Measurements from ENCODE around the gene RNF144A.

The RNF144A gene

GRCh38 chr2:6999211-6999877 lies 82.1 kb downstream of the RNF144A start:
- TF ChIP-seq FOXM1 (IDR thresholded peaks at IDR 0.05; ENCODE audit: borderline replicate concordance, low read depth) (no peak), TEAD4 (IDR thresholded peaks at IDR 0.05) (no peak)

- no peak for TF ChIP-seq RAD21 (IDR thresholded peaks at IDR 0.05; ENCODE audit: low read depth)
- TF ChIP-seq FOXM1 (IDR thresholded peaks at IDR 0.05; ENCODE audit: borderline replicate concordance, low read depth), result no peak
Measured at GRCh38 chr2:7003895-7004294, 86.7 kb downstream of the RNF144A start.

GRCh38 chr2:7004636-7005035 lies 87.4 kb downstream of the RNF144A start:
- TF ChIP-seq EGR1 (IDR thresholded peaks at IDR 0.05) (no peak), ZBTB7A (IDR thresholded peaks at IDR 0.05; ENCODE audit: low read depth) (no peak), CEBPB (IDR thresholded peaks at IDR 0.05) (no peak), EP300 (IDR thresholded peaks at IDR 0.05; ENCODE audit: borderline replicate concordance) (no peak), FOXM1 (IDR thresholded peaks at IDR 0.05; ENCODE audit: borderline replicate concordance, low read depth) (no peak), RAD21 (IDR thresholded peaks at IDR 0.05; ENCODE audit: low read depth) (no peak), TAF1 (IDR thresholded peaks at IDR 0.05; ENCODE audit: low read depth) (no peak), YY1 (IDR thresholded peaks at IDR 0.05; ENCODE audit: low read depth) (no peak), TCF12 (IDR thresholded peaks at IDR 0.05; ENCODE audit: low read depth) (no peak), REST (IDR thresholded peaks at IDR 0.05; ENCODE audit: low read depth) (no peak), NFIC (IDR thresholded peaks at IDR 0.05) (no peak), TEAD4 (IDR thresholded peaks at IDR 0.05) (no peak), CREB1 (IDR thresholded peaks at IDR 0.05; ENCODE audit: low read depth) (no peak), MAX (IDR thresholded peaks at IDR 0.05) (no peak), USF1 (IDR thresholded peaks at IDR 0.05) (no peak)

GRCh38 chr2:7007488-7007845 lies 90.3 kb downstream of the RNF144A start:
- TF ChIP-seq RAD21 (IDR thresholded peaks at IDR 0.05; ENCODE audit: low read depth) (no peak), YY1 (IDR thresholded peaks at IDR 0.05; ENCODE audit: low read depth) (no peak), ZBTB7A (IDR thresholded peaks at IDR 0.05; ENCODE audit: low read depth) (no peak), TCF12 (IDR thresholded peaks at IDR 0.05; ENCODE audit: low read depth) (no peak), MAX (IDR thresholded peaks at IDR 0.05) (no peak), NFIC (IDR thresholded peaks at IDR 0.05) (no peak), TEAD4 (IDR thresholded peaks at IDR 0.05) (no peak), CEBPB (IDR thresholded peaks at IDR 0.05) (no peak), FOXM1 (IDR thresholded peaks at IDR 0.05; ENCODE audit: borderline replicate concordance, low read depth) (no peak), TAF1 (IDR thresholded peaks at IDR 0.05; ENCODE audit: low read depth) (no peak), REST (IDR thresholded peaks at IDR 0.05; ENCODE audit: low read depth) (no peak), EP300 (IDR thresholded peaks at IDR 0.05; ENCODE audit: borderline replicate concordance) (no peak), CREB1 (IDR thresholded peaks at IDR 0.05; ENCODE audit: low read depth) (no peak), EGR1 (IDR thresholded peaks at IDR 0.05) (no peak), USF1 (IDR thresholded peaks at IDR 0.05) (no peak)

GRCh38 chr2:7007846-7008741 lies 90.9 kb downstream of the RNF144A start:
- TF ChIP-seq USF1 (IDR thresholded peaks at IDR 0.05) (no peak), NFIC (IDR thresholded peaks at IDR 0.05) (no peak), FOXM1 (IDR thresholded peaks at IDR 0.05; ENCODE audit: borderline replicate concordance, low read depth) (no peak), MAX (IDR thresholded peaks at IDR 0.05) (no peak), TAF1 (IDR thresholded peaks at IDR 0.05; ENCODE audit: low read depth) (no peak), RAD21 (IDR thresholded peaks at IDR 0.05; ENCODE audit: low read depth) (no peak), CREB1 (IDR thresholded peaks at IDR 0.05; ENCODE audit: low read depth) (no peak)

All from Ishikawa (cell line).